Esophagus squamous epithelium (tissue), 5 donors: ENCODE measurements around the gene GMFB. TPM values are rescaled to one million over a fixed set of nuclear protein-coding genes. Genes with fewer than 3 reads are reported as not detected.

Experiments used
- DNase-seq: peaks from one replicate; lab custom pipeline; 2025; lab: John Stamatoyannopoulos, UW
- H3K27ac ChIP-seq, 4 donors: fragments of 200-600 bp; sonication (generic); one replicate each; pipeline ENCODE4 v1.5.1; 2016 to 2019; ENCODE audit warnings: mild to moderate bottlenecking in 1 of 4
- H3K27me3 ChIP-seq, 4 donors: fragments of 200-600 bp; sonication (generic); 1 replicate in 3 of 4; 2 replicates in 1 of 4; pipeline versions ENCODE4 v1.5.1 to v1.6.0; 2017 to 2021; ENCODE audit warnings: antibody characterized with exemption in 1 of 4
- H3K36me3 ChIP-seq, 3 donors: fragments of 200-600 bp; sonication (generic); one replicate each; pipeline ENCODE4 v1.5.1; 2016 to 2019
- H3K4me1 ChIP-seq, 3 donors: fragments of 200-600 bp; sonication (generic); one replicate each; pipeline ENCODE4 v1.5.1; 2017 to 2019
- H3K4me3 ChIP-seq, 4 donors: fragments of 200-600 bp; sonication (generic); 1 replicate in 3 of 4; 2 replicates in 1 of 4; pipeline ENCODE4 v1.5.1; 2016 to 2019; ENCODE audit warnings: mild to moderate bottlenecking in 2 of 4, moderate library complexity in 1 of 4
- H3K9me3 ChIP-seq, 3 donors: fragments of 200-600 bp; sonication (generic); one replicate each; pipeline ENCODE4 v1.5.1; 2016 to 2019
- CTCF ChIP-seq, 6 experiments: fragments of 450-650 bp in 4 of 6; fragments of 200-600 bp in 2 of 6; sonication (generic) in 2 of 6; IDR thresholded peaks; one replicate each; pipeline ENCODE4 v1.5.1; 2016 to 2019; ENCODE audit warnings: antibody characterized with exemption in 6 of 6, mild to moderate bottlenecking in 4 of 6, moderate library complexity in 4 of 6
- POLR2A ChIP-seq, 4 donors: fragments of 450-650 bp; IDR thresholded peaks; one replicate each; pipeline ENCODE4 v1.6.1; 2017; ENCODE audit warnings: antibody characterized with exemption in 4 of 4, mild to moderate bottlenecking in 4 of 4, moderate library complexity in 3 of 4
- WGBS, 2 donors: methylation state at CpG; one replicate each; pipeline ENCODE4 v1.1.5; 2018; 5-methylcytosine and 5-hydroxymethylcytosine counted together
- intact Hi-C: fragments of 100-400 bp; cut with DNase I; formaldehyde crosslinking; loops from one replicate; pipeline ENCODE4 v1.15.0; 2022
- total RNA-seq, 4 donors: library from RNA; depleted of rRNA; stranded (reverse); fragments of >200 nt; gene quantifications; one replicate each; pipeline ENCODE4 v1.1.0, GENCODE V29; 2016
- donor health status: DM: yes; HTN: yes; CAD: no.

Gene GMFB
- total RNA-seq, 4 donors from 2014 or later = 10.2 to 69.8 (median 36.2) TPM

- no peaks in the 10 kb centered on the region for H3K9me3 ChIP-seq
- DNase-seq = no peak
- intact Hi-C loops = no loop called here
- peaks cover 7 to 69% (median 15%) of the 10 kb centered on the region in 3 donors for H3K4me1 ChIP-seq
- H3K4me3 ChIP-seq = no peak overlapping the region
- H3K27ac ChIP-seq = no peak overlapping the region
- 59 to 68% methylated on average over 4 of the region's 4 CpGs for WGBS, 2 donors
- H3K36me3 ChIP-seq = peaks cover 0 to 26% (median 0%) of the 10 kb centered on the region in 3 donors
- no peak for TF ChIP-seq POLR2A (IDR thresholded peaks at IDR 0.05)
- TF ChIP-seq CTCF (IDR thresholded peaks at IDR 0.05) = no peak
- no peaks in the 10 kb centered on the region for H3K27me3 ChIP-seq
Observed at GRCh38 chr14:54435500-54435981, 53.2 kb downstream of the GMFB start.

GRCh38 chr14:54428527-54428926 lies 60.3 kb downstream of the GMFB start:
- H3K36me3 ChIP-seq = peaks cover 0 to 77% (median 11%) of the 10 kb centered on the region in 3 donors
- DNase-seq = no peak
- H3K4me3 ChIP-seq = no peak overlapping the region
- intact Hi-C loops = no loop called here
- H3K9me3 ChIP-seq = no peaks in the 10 kb centered on the region
- no peaks in the 10 kb centered on the region for H3K27me3 ChIP-seq
- no peak overlapping the region for H3K27ac ChIP-seq
- peaks cover 0 to 11% (median 0%) of the 10 kb centered on the region in 3 donors for H3K4me1 ChIP-seq
- TF ChIP-seq CTCF (IDR thresholded peaks at IDR 0.05) = no peak
- no peak for TF ChIP-seq POLR2A (IDR thresholded peaks at IDR 0.05)
- 74 to 79% methylated on average over 2 of the region's 2 CpGs for WGBS, 2 donors

- peaks cover 0 to 84% (median 11%) of the 10 kb centered on the region in 3 donors for H3K36me3 ChIP-seq
- 62 to 64% methylated on average over 3 of the region's 3 CpGs for WGBS, 2 donors
- H3K27me3 ChIP-seq = no peaks in the 10 kb centered on the region
- H3K4me3 ChIP-seq = no peak overlapping the region
- DNase-seq = no peak
- H3K9me3 ChIP-seq = no peaks in the 10 kb centered on the region
- H3K4me1 ChIP-seq = peaks cover 0 to 10% (median 0%) of the 10 kb centered on the region in 3 donors
- intact Hi-C loops = no loop called here
- H3K27ac ChIP-seq = no peak overlapping the region
- TF ChIP-seq CTCF (IDR thresholded peaks at IDR 0.05) = no peak
- TF ChIP-seq POLR2A (IDR thresholded peaks at IDR 0.05) = no peak
Observed at GRCh38 chr14:54427871-54428270, 60.9 kb downstream of the GMFB start.

- TF ChIP-seq POLR2A (IDR thresholded peaks at IDR 0.05) (no peak), CTCF (IDR thresholded peaks at IDR 0.05) (no peak)
- H3K27ac ChIP-seq = no peak overlapping the region
- WGBS, 2 donors = 84 to 85% methylated on average over 3 of the region's 3 CpGs
Observed at GRCh38 chr14:54425537-54426274, 63.1 kb downstream of the GMFB start.

GRCh38 chr14:54425068-54425467 lies 63.7 kb downstream of the GMFB start:
- intact Hi-C loops = no loop called here
- H3K4me1 ChIP-seq = peaks cover 0 to 16% (median 4%) of the 10 kb centered on the region in 3 donors
- no peak for TF ChIP-seq CTCF (IDR thresholded peaks at IDR 0.05)
- no peak for TF ChIP-seq POLR2A (IDR thresholded peaks at IDR 0.05)
- H3K27ac ChIP-seq = no peak overlapping the region
- no peaks in the 10 kb centered on the region for H3K27me3 ChIP-seq
- 61 to 90% methylated on average over 2 of the region's 2 CpGs for WGBS, 2 donors
- no peaks in the 10 kb centered on the region for H3K9me3 ChIP-seq
- no peak for DNase-seq
- peaks cover 0 to 69% (median 11%) of the 10 kb centered on the region in 3 donors for H3K36me3 ChIP-seq
- no peak overlapping the region for H3K4me3 ChIP-seq

More at GRCh38 chr14:54425537-54426274, 63.1 kb downstream of the GMFB start:
- Histone ChIP-seq H3K27me3 (no peaks in the 10 kb centered on the region), H3K9me3 (no peaks in the 10 kb centered on the region), H3K36me3 (peaks cover 0 to 75% (median 11%) of the 10 kb centered on the region in 3 donors), H3K4me3 (no peak overlapping the region), H3K4me1 (peaks cover 0 to 11% (median under 1%) of the 10 kb centered on the region in 3 donors)
- intact Hi-C loops = no loop called here
- no peak for DNase-seq
